Right lobe of liver (tissue), 4 donors: ENCODE results near the gene COMMD4.

Source experiments
- POLR2A ChIP-seq: fragments of 450-650 bp; IDR thresholded peaks from one replicate; pipeline ENCODE4 v1.6.1; 2017; ENCODE audit warnings: antibody characterized with exemption, mild to moderate bottlenecking
- TF ChIP-seq, protein P1 (sequence below), 4 donors: fragments of 200-600 bp in 3 of 4; fragments of 450-650 bp in 1 of 4; IDR thresholded peaks; one replicate each; pipeline versions ENCODE4 v1.5.1 to v1.8.0; 2016 to 2022; ENCODE audit warnings: antibody characterized with exemption in 4 of 4, mild to moderate bottlenecking in 2 of 4
- donor health status: DM: no; HTN: no; CAD: no.
- donor health status: DM: no; HTN: no; CAD: no.
- donor health status: DM: no; HTN: yes; CAD: no.

GRCh38 chr15:75327005-75327404, 8.9 kb upstream of the COMMD4 start:
- TF ChIP-seq, protein P1, sequence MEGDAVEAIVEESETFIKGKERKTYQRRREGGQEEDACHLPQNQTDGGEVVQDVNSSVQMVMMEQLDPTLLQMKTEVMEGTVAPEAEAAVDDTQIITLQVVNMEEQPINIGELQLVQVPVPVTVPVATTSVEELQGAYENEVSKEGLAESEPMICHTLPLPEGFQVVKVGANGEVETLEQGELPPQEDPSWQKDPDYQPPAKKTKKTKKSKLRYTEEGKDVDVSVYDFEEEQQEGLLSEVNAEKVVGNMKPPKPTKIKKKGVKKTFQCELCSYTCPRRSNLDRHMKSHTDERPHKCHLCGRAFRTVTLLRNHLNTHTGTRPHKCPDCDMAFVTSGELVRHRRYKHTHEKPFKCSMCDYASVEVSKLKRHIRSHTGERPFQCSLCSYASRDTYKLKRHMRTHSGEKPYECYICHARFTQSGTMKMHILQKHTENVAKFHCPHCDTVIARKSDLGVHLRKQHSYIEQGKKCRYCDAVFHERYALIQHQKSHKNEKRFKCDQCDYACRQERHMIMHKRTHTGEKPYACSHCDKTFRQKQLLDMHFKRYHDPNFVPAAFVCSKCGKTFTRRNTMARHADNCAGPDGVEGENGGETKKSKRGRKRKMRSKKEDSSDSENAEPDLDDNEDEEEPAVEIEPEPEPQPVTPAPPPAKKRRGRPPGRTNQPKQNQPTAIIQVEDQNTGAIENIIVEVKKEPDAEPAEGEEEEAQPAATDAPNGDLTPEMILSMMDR (IDR thresholded peaks at IDR 0.05) = no peak
- no peak for TF ChIP-seq POLR2A
